Mesodermal cell (in vitro differentiated cells): Measurements from ENCODE around the gene ARHGEF10L.
A peak's percentile ranks its signal among the peaks of the same experiment; 100 is the strongest.

Experiments used
- H3K27ac ChIP-seq: 2 replicates; pipeline ENCODE4 v1.7.0; 2013; ENCODE audit warnings: mild to moderate bottlenecking, low read depth, low read length, moderate library complexity; ENCODE audit not compliant: severe bottlenecking
- H3K36me3 ChIP-seq: 2 replicates; pipeline ENCODE4 v1.7.1; 2013; ENCODE audit warnings: mild to moderate bottlenecking, low read length, moderate library complexity; ENCODE audit not compliant: control insufficient read depth, insufficient read depth
- H3K4me1 ChIP-seq: one replicate; pipeline ENCODE4 v1.7.1; 2013; ENCODE audit warnings: mild to moderate bottlenecking, low read length; ENCODE audit not compliant: insufficient read depth, control insufficient read depth, poor library complexity, severe bottlenecking
- H3K4me3 ChIP-seq: 2 replicates; pipeline ENCODE4 v1.7.0; 2013; ENCODE audit warnings: low read length, control low read depth, mild to moderate bottlenecking; ENCODE audit not compliant: insufficient read depth, poor library complexity, severe bottlenecking; ENCODE audit errors: extremely low read depth
- H3K9me3 ChIP-seq: 2 replicates; pipeline ENCODE4 v1.7.1; 2013; ENCODE audit warnings: mild to moderate bottlenecking, low read length, moderate library complexity; ENCODE audit not compliant: control insufficient read depth
- WGBS, 2 experiments: methylation state at CpG; one replicate each; pipeline ENCODE4 v1.1.5; 2013; ENCODE audit warnings: missing lambda C conversion rate in 2 of 2; ENCODE audit not compliant: insufficient coverage in 2 of 2; 5-methylcytosine and 5-hydroxymethylcytosine counted together

Gene ARHGEF10L

DNA sequence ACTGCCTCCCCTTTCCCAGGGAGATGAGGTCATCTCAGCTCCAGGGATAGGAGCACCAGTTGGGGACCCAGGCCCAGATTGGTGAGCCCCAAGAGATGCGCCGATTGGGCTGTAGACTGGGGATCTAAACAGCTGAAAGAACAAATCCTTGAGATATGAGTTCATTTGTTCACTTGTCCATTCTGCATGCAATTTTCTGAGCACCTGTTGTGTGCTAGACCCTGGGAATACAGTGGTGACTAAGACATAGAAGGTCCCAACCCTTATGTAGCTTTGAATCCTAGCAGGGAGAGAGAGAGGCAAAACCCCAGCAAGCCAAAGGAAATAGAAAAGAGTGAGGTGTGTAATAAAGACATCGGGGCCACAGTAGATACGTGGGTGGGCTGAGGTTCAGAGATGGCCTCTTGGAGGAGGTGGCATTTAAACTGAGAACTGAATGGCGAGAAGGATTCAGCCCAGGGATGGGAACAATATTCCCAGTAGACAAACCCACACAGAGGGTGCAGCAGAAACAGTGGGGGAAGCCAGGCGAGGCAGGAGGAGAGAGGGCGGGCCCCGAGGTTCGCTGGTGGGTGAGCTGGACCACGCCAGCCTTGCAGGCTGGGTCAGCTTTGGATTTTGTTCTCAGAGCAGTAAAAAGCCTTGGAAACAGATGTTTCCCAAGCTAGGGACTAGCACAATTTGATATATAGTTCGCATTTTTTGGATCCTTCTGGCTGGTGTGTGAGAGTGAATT is 110.0 kb downstream of the ARHGEF10L start:
- H3K27ac ChIP-seq: no peak overlapping the region
- no peaks in the 10 kb centered on the region for H3K9me3 ChIP-seq
- peaks cover 50% of the 10 kb centered on the region for H3K36me3 ChIP-seq
- H3K4me1 ChIP-seq: no peaks in the 10 kb centered on the region
- no peak overlapping the region for H3K4me3 ChIP-seq
- 92 to 95% methylated on average over 9 to 10 of the region's 11 CpGs for WGBS, 2 experiments

DNA sequence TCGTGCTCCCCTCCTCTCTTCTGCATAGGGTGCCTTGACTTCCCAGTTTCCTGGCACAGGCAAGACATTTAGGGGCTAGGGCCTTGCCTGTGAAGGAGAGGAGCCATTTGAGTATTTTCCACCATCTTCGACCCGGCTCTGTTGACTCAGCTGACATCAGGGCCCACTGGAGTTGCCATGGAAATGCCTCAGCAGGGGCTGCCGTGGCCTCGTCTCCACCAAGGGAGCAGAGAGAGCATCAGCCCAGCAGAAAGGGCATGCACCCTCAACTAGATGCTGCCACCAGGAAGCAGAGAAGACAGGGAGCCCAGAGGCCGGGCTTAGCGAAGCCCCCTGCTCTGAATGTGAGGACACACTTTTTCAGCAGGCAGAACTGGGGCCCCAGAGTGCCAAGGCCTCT is 113.8 kb downstream of the ARHGEF10L start:
- no peaks in the 10 kb centered on the region for H3K9me3 ChIP-seq
- no peaks in the 10 kb centered on the region for H3K4me1 ChIP-seq
- WGBS, 2 experiments: 85 to 88% methylated on average over 5 to 7 of the region's 7 CpGs
- H3K36me3 ChIP-seq: peaks cover 59% of the 10 kb centered on the region
- H3K4me3 ChIP-seq: no peak overlapping the region
- peak overlapping the region; percentile 62 for H3K27ac ChIP-seq

- H3K9me3 ChIP-seq: no peaks in the 10 kb centered on the region
- 74 to 80% methylated on average over 5 to 8 of the region's 9 CpGs for WGBS, 2 experiments
- H3K4me3 ChIP-seq: no peak overlapping the region
- no peaks in the 10 kb centered on the region for H3K4me1 ChIP-seq
- H3K36me3 ChIP-seq: peaks cover 55% of the 10 kb centered on the region
- H3K27ac ChIP-seq: peak overlapping the region; percentile 62
These were observed 114.3 kb downstream of the ARHGEF10L start for GRCh38 chr1:17653728-17654351.

GRCh38 chr1:17654519-17654918 is 115.0 kb downstream of the ARHGEF10L start:
- Histone ChIP-seq H3K4me1 (no peaks in the 10 kb centered on the region), H3K36me3 (peaks cover 48% of the 10 kb centered on the region), H3K9me3 (no peaks in the 10 kb centered on the region)

GRCh38 chr1:17655169-17655568 is 115.7 kb downstream of the ARHGEF10L start:
- H3K36me3 ChIP-seq: peaks cover 47% of the 10 kb centered on the region
- no peak overlapping the region for H3K4me3 ChIP-seq
- no peaks in the 10 kb centered on the region for H3K4me1 ChIP-seq
- no peak overlapping the region for H3K27ac ChIP-seq
- 60 to 100% methylated on average over 1 of the region's 1 CpG for WGBS, 2 experiments
- H3K9me3 ChIP-seq: no peaks in the 10 kb centered on the region

More at GRCh38 chr1:17654519-17654918, 115.0 kb downstream of the ARHGEF10L start:
- Histone ChIP-seq H3K4me3 (no peak overlapping the region), H3K27ac (no peak overlapping the region)
- 100% methylated on average over 2 of the region's 2 CpGs for WGBS, 2 experiments

DNA sequence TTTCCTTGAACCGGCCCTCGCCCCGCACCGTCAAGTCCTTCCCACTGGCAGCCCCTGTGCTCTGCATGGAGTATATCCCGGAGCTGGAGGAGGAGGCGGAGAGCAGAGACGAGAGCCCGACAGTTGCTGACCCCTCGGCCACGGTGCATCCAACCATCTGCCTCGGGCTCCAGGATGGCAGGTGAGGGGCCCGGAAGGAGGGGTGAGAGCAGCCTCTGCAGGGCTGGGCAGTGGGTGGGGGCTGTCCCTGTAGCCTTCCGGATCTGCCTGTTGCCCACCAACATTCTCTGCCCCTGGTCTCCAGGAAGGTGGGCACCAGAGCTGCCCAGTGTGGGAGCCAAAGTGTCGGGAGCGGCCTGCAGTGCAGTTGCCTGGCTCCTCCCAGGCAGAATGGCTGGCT is 116.4 kb downstream of the ARHGEF10L start:
- Histone ChIP-seq H3K27ac (no peak overlapping the region), H3K4me1 (no peaks in the 10 kb centered on the region), H3K36me3 (peaks cover 46% of the 10 kb centered on the region), H3K4me3 (no peak overlapping the region), H3K9me3 (no peaks in the 10 kb centered on the region)
- WGBS, 2 experiments: 95 to 96% methylated on average over 14 to 15 of the region's 15 CpGs

DNA sequence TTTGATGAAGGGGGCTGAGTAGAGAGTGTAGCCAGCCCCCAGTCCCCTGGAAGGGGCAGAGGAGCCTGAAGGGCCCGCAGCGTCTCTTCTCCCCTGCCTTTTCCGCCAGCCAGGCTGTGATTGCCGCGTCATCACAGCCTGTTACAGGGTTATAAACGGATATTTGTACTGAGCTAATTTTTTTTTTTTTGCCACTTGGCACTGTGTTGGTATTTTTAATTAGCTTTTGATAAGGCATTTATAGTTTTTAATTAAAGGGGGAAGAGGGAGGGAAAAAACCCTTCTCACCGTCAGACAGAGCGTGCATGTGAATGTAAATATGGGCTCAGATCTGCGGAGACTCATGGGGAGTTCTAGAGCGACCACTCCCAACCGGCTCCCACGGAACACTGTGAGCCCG is 117.9 kb downstream of the ARHGEF10L start:
- Histone ChIP-seq H3K36me3 (peaks cover 40% of the 10 kb centered on the region), H3K9me3 (no peaks in the 10 kb centered on the region), H3K4me3 (no peak overlapping the region), H3K27ac (no peak overlapping the region), H3K4me1 (no peaks in the 10 kb centered on the region)
- 96 to 97% methylated on average over 9 to 10 of the region's 13 CpGs for WGBS, 2 experiments

GRCh38 chr1:17658837-17659236 is 119.3 kb downstream of the ARHGEF10L start:
- Histone ChIP-seq H3K36me3 (peaks cover 44% of the 10 kb centered on the region), H3K27ac (no peak overlapping the region), H3K4me3 (no peak overlapping the region), H3K4me1 (no peaks in the 10 kb centered on the region), H3K9me3 (no peaks in the 10 kb centered on the region)
- 96% methylated on average over 6 of the region's 6 CpGs for WGBS, 2 experiments

GRCh38 chr1:17661546-17662157 is 122.2 kb downstream of the ARHGEF10L start:
- H3K4me1 ChIP-seq: no peaks in the 10 kb centered on the region
- no peak overlapping the region for H3K4me3 ChIP-seq
- WGBS, 2 experiments: 55 to 71% methylated on average over 10 to 11 of the region's 15 CpGs
- peaks cover 48% of the 10 kb centered on the region for H3K36me3 ChIP-seq
- H3K27ac ChIP-seq: no peak overlapping the region
- H3K9me3 ChIP-seq: no peaks in the 10 kb centered on the region

DNA sequence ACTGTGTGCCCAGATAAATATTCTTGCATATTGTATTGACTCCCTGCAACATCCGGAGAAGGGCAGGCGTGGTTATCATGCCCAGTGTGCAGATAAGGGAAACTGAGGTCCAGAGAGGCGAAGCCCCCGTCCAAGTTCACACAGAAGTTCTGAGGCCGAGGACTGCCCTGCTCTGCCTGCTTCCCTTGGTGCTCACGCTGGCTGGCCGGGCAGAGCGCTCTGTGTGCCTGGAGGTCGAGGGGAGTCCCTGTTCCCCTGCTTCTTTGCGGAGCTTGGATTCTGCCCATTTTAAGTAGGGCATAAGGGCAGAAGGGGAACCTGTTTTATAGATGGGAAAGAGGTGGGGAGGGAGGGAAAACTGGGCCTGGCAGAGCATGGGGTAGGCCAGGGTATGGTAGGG is 122.8 kb downstream of the ARHGEF10L start:
- 93 to 96% methylated on average over 10 of the region's 10 CpGs for WGBS, 2 experiments
- H3K9me3 ChIP-seq: no peaks in the 10 kb centered on the region
- no peaks in the 10 kb centered on the region for H3K4me1 ChIP-seq
- no peak overlapping the region for H3K27ac ChIP-seq
- no peak overlapping the region for H3K4me3 ChIP-seq
- H3K36me3 ChIP-seq: peaks cover 44% of the 10 kb centered on the region

DNA sequence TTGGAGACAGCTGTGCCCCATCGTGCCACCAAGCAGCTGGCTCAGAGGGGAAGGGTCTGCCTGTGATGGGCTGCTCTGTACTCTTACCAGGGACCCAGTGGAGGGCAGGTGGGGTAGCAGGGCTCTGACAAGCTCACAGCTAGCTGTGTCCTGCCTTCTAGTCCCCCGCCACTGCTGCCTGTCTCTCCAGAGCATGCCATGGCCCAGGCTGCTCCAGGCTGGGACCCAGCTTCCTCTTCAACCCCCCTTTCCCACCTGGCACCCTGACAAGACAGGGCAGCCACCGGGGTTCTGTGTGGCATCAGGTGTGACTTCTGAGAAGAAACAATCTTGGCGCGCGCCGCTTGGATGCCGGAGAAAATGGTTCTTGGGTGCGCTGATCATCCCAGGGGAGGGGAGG is 123.3 kb downstream of the ARHGEF10L start:
- peaks cover 40% of the 10 kb centered on the region for H3K36me3 ChIP-seq
- no peak overlapping the region for H3K27ac ChIP-seq
- H3K4me3 ChIP-seq: no peak overlapping the region
- H3K9me3 ChIP-seq: no peaks in the 10 kb centered on the region
- no peaks in the 10 kb centered on the region for H3K4me1 ChIP-seq
- 90 to 97% methylated on average over 8 to 9 of the region's 9 CpGs for WGBS, 2 experiments
